HG02970 (cell line): ENCODE results near the gene KRTAP3-1.

Source experiments
- ATAC-seq: cut with Tn5 transposase; IDR thresholded peaks from one replicate; pipeline ENCODE4 v1.9.1; 2021; ENCODE audit warnings: mild to moderate bottlenecking, moderate library complexity, moderate number of reproducible peaks; ENCODE audit not compliant: unreplicated experiment, low FRiP score

KRTAP3-1 gene

GRCh38 chr17:40980596-40980995 lies 28.3 kb downstream of the KRTAP3-1 start:
- no peak for ATAC-seq

DNA sequence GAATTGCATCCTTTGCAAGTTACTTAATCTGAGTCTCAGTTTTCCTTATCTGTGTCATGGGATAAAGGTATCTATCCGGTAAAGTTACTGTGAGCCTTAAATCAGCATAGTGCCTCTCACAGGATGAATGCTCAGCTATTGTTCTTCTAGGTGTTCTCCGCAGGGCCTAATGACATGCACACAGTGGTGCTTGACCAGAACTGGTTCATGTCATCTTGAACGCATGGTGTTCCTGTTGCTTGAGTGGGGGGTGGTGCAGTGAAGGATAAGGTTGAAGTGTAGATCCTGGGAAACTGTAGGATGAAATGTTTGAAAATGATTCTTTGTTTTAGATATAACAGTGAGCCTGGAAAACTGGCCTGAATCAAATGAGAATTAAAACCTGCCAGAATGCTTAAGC lies 28.8 kb downstream of the KRTAP3-1 start:
- ATAC-seq, result no peak

DNA sequence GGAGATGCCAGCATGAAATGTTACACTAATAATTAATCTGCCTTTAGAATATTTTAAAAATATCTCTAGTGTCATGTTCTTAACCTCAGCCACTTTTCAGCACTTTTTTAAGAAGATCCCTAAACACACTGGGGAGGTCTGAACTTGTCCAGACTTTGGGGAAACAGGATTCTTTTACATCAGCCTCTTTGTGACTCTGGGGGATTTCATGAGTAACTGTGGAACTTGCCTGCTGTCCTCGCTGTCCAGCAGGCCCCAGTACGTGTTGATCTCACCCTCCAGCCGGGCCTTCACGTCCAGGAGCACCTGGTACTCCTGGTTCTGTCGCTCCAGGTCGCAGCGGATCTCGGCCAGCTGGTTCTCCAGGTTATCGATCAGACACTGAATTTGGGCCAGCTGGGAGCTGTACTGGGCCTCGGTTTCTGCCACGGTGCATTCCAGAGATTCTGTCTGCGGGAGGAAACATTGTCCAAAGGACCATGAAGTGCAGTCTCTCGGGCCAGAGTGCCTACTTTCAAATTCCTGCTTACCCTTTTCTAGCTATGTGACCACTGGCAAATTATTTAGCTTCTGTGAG lies 30.3 kb downstream of the KRTAP3-1 start:
- ATAC-seq, result no peak

DNA sequence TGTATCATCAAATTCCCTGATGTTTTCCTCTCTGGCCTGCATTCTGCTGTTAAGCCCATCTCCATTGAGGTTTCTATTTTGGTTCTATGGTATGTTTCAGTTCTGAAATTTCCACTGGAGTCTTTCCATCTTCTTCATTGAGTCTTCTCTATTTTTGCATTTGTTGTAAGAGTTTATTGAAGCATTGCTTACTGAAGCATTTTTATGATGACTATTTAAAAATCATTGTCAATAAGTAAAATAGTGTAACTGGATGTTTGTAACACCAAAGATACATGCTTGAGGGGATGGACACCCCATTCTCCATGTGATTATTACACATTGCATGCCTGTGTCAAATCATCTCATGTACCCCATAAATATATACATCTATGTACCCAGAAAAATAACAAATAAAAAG lies 33.4 kb downstream of the KRTAP3-1 start:
- no peak for ATAC-seq

GRCh38 chr17:40974366-40974765 lies 34.6 kb downstream of the KRTAP3-1 start:
- ATAC-seq, result no peak

DNA sequence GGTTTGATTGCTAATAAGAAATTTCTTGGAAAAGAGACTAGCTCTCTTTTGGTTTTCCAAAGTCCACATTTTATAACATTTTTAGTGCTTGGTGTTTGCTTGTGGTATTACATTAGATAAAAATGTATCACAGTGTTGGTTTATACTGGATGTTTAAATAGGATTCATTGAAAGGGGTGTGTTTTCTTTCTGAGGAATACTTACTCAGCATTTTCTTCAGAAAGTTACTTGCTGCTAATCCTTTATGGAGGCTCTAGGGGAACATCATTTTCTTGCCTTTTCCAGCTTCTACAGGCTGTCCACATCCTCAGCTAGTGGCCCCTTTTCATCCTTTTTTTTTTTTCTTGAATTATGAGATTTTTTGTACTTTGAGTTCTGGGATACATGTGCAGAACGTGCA lies 41.3 kb downstream of the KRTAP3-1 start:
- no peak for ATAC-seq

DNA sequence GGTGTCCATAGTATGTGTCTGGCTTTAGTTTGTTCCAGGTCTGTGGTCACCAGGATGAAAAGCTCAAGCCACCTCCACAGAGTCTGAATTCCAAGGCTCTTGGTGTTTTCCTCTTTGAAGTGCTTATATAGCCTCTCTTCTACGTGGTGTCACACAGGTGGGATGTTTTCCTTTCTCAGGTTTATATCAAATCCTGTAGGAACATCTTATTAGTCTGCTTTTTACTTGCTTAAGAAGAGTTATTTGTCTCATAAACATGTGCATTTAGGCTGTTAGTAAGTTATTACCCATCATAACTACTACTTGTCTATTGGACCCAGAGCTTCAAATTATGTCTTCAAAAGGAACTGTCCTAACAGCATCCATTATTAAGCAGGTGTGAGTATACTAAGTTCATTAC lies 42.1 kb downstream of the KRTAP3-1 start, which contains the start of gene KRT39:
Gene KRT39 (minus strand): TSS at position 101 of the 400 bp plus-strand sequence. CDS start 92 bp downstream, at position 9.
- ATAC-seq, result no peak

DNA sequence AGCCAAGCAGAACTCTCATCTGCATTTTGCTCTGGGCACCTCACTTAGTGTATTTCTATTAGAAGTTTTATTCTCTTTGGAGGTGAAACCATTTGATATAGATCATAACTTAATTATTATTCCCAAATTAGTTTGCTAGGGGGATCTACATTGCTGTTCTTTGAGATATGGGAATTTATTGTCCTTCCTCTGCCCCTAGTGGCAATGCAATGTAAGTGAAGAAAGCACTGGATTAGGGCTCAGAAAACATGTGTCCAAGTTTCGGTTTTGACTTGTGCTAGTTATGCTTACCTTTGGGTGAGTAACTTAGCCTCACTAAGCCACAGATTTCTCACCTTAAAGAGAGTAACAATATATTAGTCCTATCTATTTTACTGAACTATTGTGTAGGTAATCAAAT lies 45.1 kb downstream of the KRTAP3-1 start:
- no peak for ATAC-seq

DNA sequence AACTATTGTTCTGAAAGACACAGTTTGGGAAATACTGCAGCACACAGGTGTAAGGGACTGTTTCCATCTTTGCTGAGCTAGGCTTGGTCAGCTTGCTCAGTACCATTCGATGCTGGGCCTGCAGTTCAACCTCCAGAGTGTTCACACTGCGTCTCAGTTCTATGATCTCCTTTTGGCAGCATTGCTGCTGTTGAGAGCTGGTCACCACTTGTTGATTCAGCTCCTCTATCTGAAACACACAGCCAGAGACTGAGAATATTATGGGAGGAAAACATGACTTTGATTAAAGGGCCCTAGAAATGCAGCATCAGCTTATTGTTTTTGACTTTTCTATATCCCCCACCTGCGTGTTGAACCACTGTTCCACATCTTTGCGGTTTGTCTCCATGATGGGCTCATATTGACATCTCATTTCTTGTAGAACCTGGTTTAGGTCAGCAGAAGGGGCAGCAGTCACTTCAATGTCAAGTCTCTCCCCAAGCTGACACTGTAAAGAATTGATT lies 46.8 kb downstream of the KRTAP3-1 start:
- no peak for ATAC-seq

- ATAC-seq, result no peak
These were observed 47.3 kb downstream of the KRTAP3-1 start for GRCh38 chr17:40961591-40961990.

DNA sequence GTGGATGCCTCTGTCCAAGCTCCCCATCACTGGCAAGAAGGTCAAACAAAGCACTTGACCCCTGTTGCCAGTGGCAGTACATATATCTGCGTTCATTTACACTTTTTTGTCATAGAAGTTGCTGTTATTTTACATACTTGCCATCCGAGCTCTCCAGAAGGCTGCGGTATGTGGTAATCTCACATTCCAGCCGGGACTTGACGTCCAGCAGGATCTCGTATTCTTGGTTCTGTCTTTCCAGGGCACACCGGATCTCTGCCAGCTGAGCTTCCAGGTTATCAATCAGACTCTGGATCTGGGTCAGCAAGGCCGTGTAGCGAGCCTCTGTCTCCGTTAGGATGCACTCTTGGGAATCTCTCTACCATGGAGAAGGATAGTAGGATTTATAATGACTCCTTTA lies 48.8 kb downstream of the KRTAP3-1 start:
- no peak for ATAC-seq
